HCT116 (cell line): ENCODE results near the gene CRISPLD2. TPM values are rescaled to one million over a fixed set of nuclear protein-coding genes. Genes with fewer than 3 reads are reported as not detected.
"Not testable (repeated sequence)": the region's sequence is repeated elsewhere in the genome, so short reads cannot be mapped to it uniquely, and the experiment has no call there.

Experiments
- ATAC-seq: fragments of 200-7000 bp; cut with Tn5 transposase; 2 replicates; pipeline ENCODE4 v1.9.1; 2020; ENCODE audit warnings: mild to moderate bottlenecking, moderate library complexity
- BruUV-seq: library from RNA; stranded (reverse); fragments of 400-500 nt; replicated peaks from 2 replicates; lab custom pipeline; 2021; lab: Mats Ljungman, UMichigan
- CTCF ChIA-PET: fragments of 300-600 bp; sonication (Branson Sonifier 250); formaldehyde crosslinking; loops from one replicate; lab custom pipeline; 2021; ENCODE audit warnings: antibody characterized with exemption; lab: Charles Lee
- POLR2A ChIA-PET: fragments of 300-600, 350-600 bp; sonication (Branson Sonifier 250); formaldehyde crosslinking; loops from one replicate; lab custom pipeline; 2021; ENCODE audit warnings: antibody characterized with exemption; lab: Charles Lee
- RAD21 ChIA-PET, 2 experiments: fragments of 300-600 bp; sonication (Branson Sonifier 250); formaldehyde crosslinking; loops; one replicate each; lab custom pipeline; 2023; ENCODE audit warnings: low total read pairs in 2 of 2; ENCODE audit not compliant: uncharacterized antibody in 2 of 2, unreplicated experiment in 2 of 2, low non-redundant PET in 1 of 2; lab: Charles Lee
- DNase-seq: peaks from one replicate; pipeline ENCODE4 v3.0.0-alpha.2; 2010; ENCODE audit warnings: low read depth, low spot score
- H2AFZ ChIP-seq: fragments of 200-600 bp; shearing (Covaris generic), sonication (generic); 2 replicates; pipeline ENCODE4 v1.6.1; 2017; ENCODE audit warnings: low read depth, mixed run types, mixed read lengths, antibody characterized with exemption, low read length; ENCODE audit not compliant: poor library complexity, severe bottlenecking
- H3K27ac ChIP-seq: 2 replicates; pipeline ENCODE4 v1.5.1; 2012; ENCODE audit warnings: low read depth, low read length
- H3K27me3 ChIP-seq: fragments of 200-600 bp; sonication (generic); 2 replicates; pipeline ENCODE4 v1.6.1; 2016; ENCODE audit warnings: mixed run types, low read length, mixed read lengths; ENCODE audit not compliant: insufficient read depth
- H3K36me3 ChIP-seq, 2 experiments: fragments of 200-500 bp in 1 of 2; fragments of 200-600 bp in 1 of 2; sonication (Bioruptor generic) in 1 of 2; sonication (generic) in 1 of 2; 2 replicates each; pipeline versions ENCODE4 v1.5.1 to v1.6.1; 2014 to 2016; ENCODE audit warnings: low read length in 2 of 2, inconsistent platforms in 1 of 2, mixed read lengths in 1 of 2, mixed run types in 1 of 2; ENCODE audit not compliant: insufficient read depth in 2 of 2, control insufficient read depth in 1 of 2
- H3K4me1 ChIP-seq, 2 experiments: fragments of 200-600 bp in 1 of 2; sonication (generic) in 1 of 2; 2 replicates each; pipeline versions ENCODE4 v1.5.1 to v1.6.1; 2012 to 2017; ENCODE audit warnings: low read length in 2 of 2, inconsistent platforms in 1 of 2, mild to moderate bottlenecking in 1 of 2, mixed read lengths in 1 of 2, mixed run types in 1 of 2, moderate library complexity in 1 of 2; ENCODE audit not compliant: insufficient read depth in 2 of 2, control insufficient read depth in 1 of 2
- H3K4me2 ChIP-seq: fragments of 200-600 bp; sonication (generic); 2 replicates; pipeline ENCODE4 v1.6.1; 2017; ENCODE audit warnings: mixed run types, low read length, mixed read lengths
- H3K4me3 ChIP-seq, 2 experiments: fragments of 200-600 bp in 1 of 2; sonication (generic) in 1 of 2; replicated peaks in 1 of 2; 2 replicates each; pipeline ENCODE4 v1.5.1; 2011 to 2016; ENCODE audit warnings: low read length in 2 of 2, control low read depth in 1 of 2, low read depth in 1 of 2, mild to moderate bottlenecking in 1 of 2, mixed read lengths in 1 of 2, mixed run types in 1 of 2
- H3K79me2 ChIP-seq: fragments of 200-600 bp; sonication (generic); 2 replicates; pipeline ENCODE4 v1.6.1; 2017; ENCODE audit warnings: mild to moderate bottlenecking, mixed run types, low read length, moderate library complexity, mixed read lengths; ENCODE audit not compliant: insufficient read depth
- H3K9ac ChIP-seq: fragments of 200-600 bp; sonication (generic); 2 replicates; pipeline ENCODE4 v1.6.1; 2016; ENCODE audit warnings: low read length, mixed read lengths
- H3K9me2 ChIP-seq: fragments of 200-600 bp; sonication (generic), shearing (Covaris generic); 2 replicates; pipeline ENCODE4 v1.6.1; 2017; ENCODE audit warnings: mixed run types, mild to moderate bottlenecking, moderate library complexity; ENCODE audit not compliant: insufficient read depth
- H3K9me3 ChIP-seq, 2 experiments: fragments of 200-500 bp in 1 of 2; fragments of 200-600 bp in 1 of 2; sonication (Bioruptor generic) in 1 of 2; sonication (generic) in 1 of 2; 2 replicates each; pipeline ENCODE4 v1.6.1; 2014 to 2017; ENCODE audit warnings: low read length in 2 of 2, mixed read lengths in 2 of 2, inconsistent platforms in 1 of 2, low read depth in 1 of 2, mild to moderate bottlenecking in 1 of 2, mixed run types in 1 of 2, moderate library complexity in 1 of 2; ENCODE audit not compliant: control insufficient read depth in 1 of 2, insufficient read depth in 1 of 2
- H4K20me1 ChIP-seq: fragments of 200-600 bp; sonication (generic), shearing (Covaris generic); 2 replicates; pipeline ENCODE4 v1.6.1; 2017; ENCODE audit warnings: mixed run types, mild to moderate bottlenecking, moderate library complexity; ENCODE audit not compliant: insufficient read depth
- CBX3 ChIP-seq: IDR thresholded peaks from 2 replicates; pipeline ENCODE4 v1.6.1; 2012; ENCODE audit warnings: low read depth
- CEBPB ChIP-seq: IDR thresholded peaks from 2 replicates; pipeline ENCODE4 v1.6.1; 2012; ENCODE audit warnings: low read depth
- EGR1 ChIP-seq: IDR thresholded peaks from 2 replicates; pipeline ENCODE4 v1.6.1; 2012; ENCODE audit warnings: low read depth
- ELF1 ChIP-seq: IDR thresholded peaks from 2 replicates; pipeline ENCODE4 v1.6.1; 2012; ENCODE audit warnings: low read depth, borderline replicate concordance
- EZH2 ChIP-seq: fragments of 200-600 bp; sonication (generic); IDR thresholded peaks from 2 replicates; pipeline ENCODE4 v1.6.1; 2017; ENCODE audit warnings: antibody characterized with exemption, mixed run types
- EZH2phosphoT487 ChIP-seq: fragments of 200-600 bp; IDR thresholded peaks from 2 replicates; pipeline ENCODE4 v1.6.1; 2018; ENCODE audit warnings: antibody characterized with exemption, borderline replicate concordance
- FOSL1 ChIP-seq: IDR thresholded peaks from 2 replicates; pipeline ENCODE4 v1.6.1; 2012; ENCODE audit warnings: low read depth
- JUND ChIP-seq: IDR thresholded peaks from 2 replicates; pipeline ENCODE4 v1.6.1; 2012
- POLR2A ChIP-seq: IDR thresholded peaks from 2 replicates; pipeline ENCODE4 v1.7.0; 2011; ENCODE audit warnings: borderline replicate concordance; ENCODE audit not compliant: insufficient read depth, insufficient read length; ENCODE audit errors: extremely low read depth
- RAD21 ChIP-seq: IDR thresholded peaks from 2 replicates; pipeline ENCODE4 v1.6.1; 2012; ENCODE audit warnings: low read depth, mild to moderate bottlenecking
- SP1 ChIP-seq: IDR thresholded peaks from 2 replicates; pipeline ENCODE4 v1.6.1; 2012; ENCODE audit warnings: low read depth
- SRF ChIP-seq: IDR thresholded peaks from 2 replicates; pipeline ENCODE4 v1.6.1; 2012; ENCODE audit warnings: low read depth
- ZFX ChIP-seq: fragments of 450-650 bp; IDR thresholded peaks from 2 replicates; pipeline ENCODE4 v1.6.1; 2017
- ZNF274 ChIP-seq: fragments of 200-500 bp; sonication (Bioruptor generic); IDR thresholded peaks from 2 replicates; pipeline ENCODE4 v1.6.1; 2014; ENCODE audit warnings: mild to moderate bottlenecking, low read depth, low read length, inconsistent platforms
- intact Hi-C: fragments of 100-400 bp; cut with micrococcal nuclease; formaldehyde crosslinking; loops from 2 replicates; pipeline ENCODE4 v1.10.0; 2022
- total RNA-seq: library from RNA; stranded (reverse); gene quantifications from one replicate; pipeline ENCODE4 v1.2.1, GENCODE V29; 2021; ENCODE audit not compliant: unreplicated experiment
- TF ChIP-seq, protein P1 (sequence below): IDR thresholded peaks from 2 replicates; pipeline ENCODE4 v1.6.1; 2012; ENCODE audit warnings: low read depth
- TF ChIP-seq, protein P2 (sequence below): IDR thresholded peaks from 2 replicates; pipeline ENCODE4 v1.6.1; 2011; ENCODE audit warnings: mild to moderate bottlenecking, low read length, moderate library complexity; ENCODE audit not compliant: insufficient replicate concordance; ENCODE audit errors: extremely low read depth
- TF ChIP-seq, protein P3 (sequence below): IDR thresholded peaks from 2 replicates; pipeline ENCODE4 v1.6.1; 2012
- TF ChIP-seq, protein P4 (sequence below): IDR thresholded peaks from 2 replicates; pipeline ENCODE4 v1.6.1; 2012

Gene CRISPLD2
- total RNA-seq, 1 experiment from 2014 or later: 4.6 TPM

DNA sequence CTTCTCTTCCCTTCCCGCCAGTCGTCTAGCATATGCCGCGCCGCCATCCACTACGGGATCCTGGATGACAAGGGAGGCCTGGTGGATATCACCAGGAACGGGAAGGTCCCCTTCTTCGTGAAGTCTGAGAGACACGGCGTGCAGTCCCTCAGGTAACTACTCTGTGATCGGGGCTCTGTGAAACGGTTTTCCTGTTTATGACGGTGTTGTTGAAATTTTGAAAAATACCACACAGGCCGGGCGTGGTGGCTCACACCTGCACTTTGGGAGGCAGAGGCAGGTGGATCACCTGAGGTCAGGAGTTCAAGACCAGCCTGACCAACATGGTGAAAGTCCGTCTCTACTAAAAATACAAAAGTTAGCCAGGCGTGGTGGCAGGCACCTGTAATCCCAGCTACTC is 53.2 kb downstream of the CRISPLD2 start:
- BruUV-seq, H2AFZ ChIP-seq, H3K9ac ChIP-seq, DNase-seq, H3K4me3 ChIP-seq, H4K20me1 ChIP-seq, H3K36me3 ChIP-seq, POLR2A ChIA-PET, RAD21 ChIA-PET, H3K9me2 ChIP-seq, H3K27ac ChIP-seq, CTCF ChIA-PET, H3K27me3 ChIP-seq, H3K4me1 ChIP-seq, intact Hi-C loops, ATAC-seq, H3K9me3 ChIP-seq, H3K79me2 ChIP-seq, H3K4me2 ChIP-seq: not testable (repeated sequence)

DNA sequence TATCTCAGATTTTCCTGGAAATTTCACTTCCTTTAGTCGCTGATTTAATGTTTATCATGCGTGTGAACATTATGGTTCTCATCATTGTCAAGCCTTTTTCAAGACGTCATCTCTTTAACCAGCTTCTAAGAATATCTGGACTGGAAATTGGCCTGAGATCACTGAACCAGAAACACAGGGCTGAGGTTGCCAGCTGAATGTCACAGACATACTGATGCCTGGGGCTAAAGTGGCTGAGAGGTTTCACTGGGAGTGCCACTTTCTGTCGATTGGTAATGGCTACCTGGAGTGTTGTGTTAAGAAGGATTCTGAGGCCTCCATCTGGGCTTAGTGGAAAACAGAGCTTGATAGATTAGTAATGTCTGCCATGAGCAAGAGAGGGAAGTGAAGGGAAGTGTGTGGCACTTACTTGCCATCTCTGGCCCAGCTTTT is 54.2 kb downstream of the CRISPLD2 start:
- no peaks in the 10 kb centered on the region for H3K79me2 ChIP-seq
- H2AFZ ChIP-seq: no peak overlapping the region
- H3K4me2 ChIP-seq: no peak overlapping the region
- intact Hi-C loops: no loop called here
- H3K27me3 ChIP-seq: no peaks in the 10 kb centered on the region
- no peaks in the 10 kb centered on the region for H3K9me3 ChIP-seq
- ATAC-seq (no peak), DNase-seq (no peak)
- no peak overlapping the region for H3K4me3 ChIP-seq
- no peak overlapping the region for H3K27ac ChIP-seq
- peaks cover 0 to 3% of the 10 kb centered on the region in 2 experiments; a peak in 1 of 4 replicates for H3K4me1 ChIP-seq
- no peaks in the 10 kb centered on the region for H3K9me2 ChIP-seq
- H4K20me1 ChIP-seq: no peaks in the 10 kb centered on the region
- H3K36me3 ChIP-seq: no peaks in the 10 kb centered on the region
- BruUV-seq: no TSS peak
- ChIA-PET POLR2A (no interaction called here), CTCF (no interaction called here), RAD21 (no interaction called here)
- no peak overlapping the region for H3K9ac ChIP-seq
- TF ChIP-seq, protein P1, sequence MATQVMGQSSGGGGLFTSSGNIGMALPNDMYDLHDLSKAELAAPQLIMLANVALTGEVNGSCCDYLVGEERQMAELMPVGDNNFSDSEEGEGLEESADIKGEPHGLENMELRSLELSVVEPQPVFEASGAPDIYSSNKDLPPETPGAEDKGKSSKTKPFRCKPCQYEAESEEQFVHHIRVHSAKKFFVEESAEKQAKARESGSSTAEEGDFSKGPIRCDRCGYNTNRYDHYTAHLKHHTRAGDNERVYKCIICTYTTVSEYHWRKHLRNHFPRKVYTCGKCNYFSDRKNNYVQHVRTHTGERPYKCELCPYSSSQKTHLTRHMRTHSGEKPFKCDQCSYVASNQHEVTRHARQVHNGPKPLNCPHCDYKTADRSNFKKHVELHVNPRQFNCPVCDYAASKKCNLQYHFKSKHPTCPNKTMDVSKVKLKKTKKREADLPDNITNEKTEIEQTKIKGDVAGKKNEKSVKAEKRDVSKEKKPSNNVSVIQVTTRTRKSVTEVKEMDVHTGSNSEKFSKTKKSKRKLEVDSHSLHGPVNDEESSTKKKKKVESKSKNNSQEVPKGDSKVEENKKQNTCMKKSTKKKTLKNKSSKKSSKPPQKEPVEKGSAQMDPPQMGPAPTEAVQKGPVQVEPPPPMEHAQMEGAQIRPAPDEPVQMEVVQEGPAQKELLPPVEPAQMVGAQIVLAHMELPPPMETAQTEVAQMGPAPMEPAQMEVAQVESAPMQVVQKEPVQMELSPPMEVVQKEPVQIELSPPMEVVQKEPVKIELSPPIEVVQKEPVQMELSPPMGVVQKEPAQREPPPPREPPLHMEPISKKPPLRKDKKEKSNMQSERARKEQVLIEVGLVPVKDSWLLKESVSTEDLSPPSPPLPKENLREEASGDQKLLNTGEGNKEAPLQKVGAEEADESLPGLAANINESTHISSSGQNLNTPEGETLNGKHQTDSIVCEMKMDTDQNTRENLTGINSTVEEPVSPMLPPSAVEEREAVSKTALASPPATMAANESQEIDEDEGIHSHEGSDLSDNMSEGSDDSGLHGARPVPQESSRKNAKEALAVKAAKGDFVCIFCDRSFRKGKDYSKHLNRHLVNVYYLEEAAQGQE: no peak
- no peak for TF ChIP-seq EZH2phosphoT487
- TF ChIP-seq CEBPB: no peak
- no peak for TF ChIP-seq ZNF274
- TF ChIP-seq ELF1: no peak
- TF ChIP-seq JUND: no peak
- no peak for TF ChIP-seq FOSL1
- TF ChIP-seq SP1: no peak
- TF ChIP-seq, protein P2, sequence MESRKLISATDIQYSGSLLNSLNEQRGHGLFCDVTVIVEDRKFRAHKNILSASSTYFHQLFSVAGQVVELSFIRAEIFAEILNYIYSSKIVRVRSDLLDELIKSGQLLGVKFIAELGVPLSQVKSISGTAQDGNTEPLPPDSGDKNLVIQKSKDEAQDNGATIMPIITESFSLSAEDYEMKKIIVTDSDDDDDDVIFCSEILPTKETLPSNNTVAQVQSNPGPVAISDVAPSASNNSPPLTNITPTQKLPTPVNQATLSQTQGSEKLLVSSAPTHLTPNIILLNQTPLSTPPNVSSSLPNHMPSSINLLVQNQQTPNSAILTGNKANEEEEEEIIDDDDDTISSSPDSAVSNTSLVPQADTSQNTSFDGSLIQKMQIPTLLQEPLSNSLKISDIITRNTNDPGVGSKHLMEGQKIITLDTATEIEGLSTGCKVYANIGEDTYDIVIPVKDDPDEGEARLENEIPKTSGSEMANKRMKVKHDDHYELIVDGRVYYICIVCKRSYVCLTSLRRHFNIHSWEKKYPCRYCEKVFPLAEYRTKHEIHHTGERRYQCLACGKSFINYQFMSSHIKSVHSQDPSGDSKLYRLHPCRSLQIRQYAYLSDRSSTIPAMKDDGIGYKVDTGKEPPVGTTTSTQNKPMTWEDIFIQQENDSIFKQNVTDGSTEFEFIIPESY: no peak
- TF ChIP-seq EZH2: no peak
- no peak for TF ChIP-seq RAD21
- TF ChIP-seq ZFX: no peak
- TF ChIP-seq, protein P3, sequence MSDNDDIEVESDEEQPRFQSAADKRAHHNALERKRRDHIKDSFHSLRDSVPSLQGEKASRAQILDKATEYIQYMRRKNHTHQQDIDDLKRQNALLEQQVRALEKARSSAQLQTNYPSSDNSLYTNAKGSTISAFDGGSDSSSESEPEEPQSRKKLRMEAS: no peak
- TF ChIP-seq, protein P4, sequence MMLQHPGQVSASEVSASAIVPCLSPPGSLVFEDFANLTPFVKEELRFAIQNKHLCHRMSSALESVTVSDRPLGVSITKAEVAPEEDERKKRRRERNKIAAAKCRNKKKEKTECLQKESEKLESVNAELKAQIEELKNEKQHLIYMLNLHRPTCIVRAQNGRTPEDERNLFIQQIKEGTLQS: no peak
- TF ChIP-seq CBX3: no peak
- no peak for TF ChIP-seq SRF
- no peak for TF ChIP-seq POLR2A
- TF ChIP-seq EGR1: no peak
